IPS DF 6.9 (cell line): ENCODE data around the gene CARS1.

Experiments used
- DNase-seq: peaks from one replicate; pipeline ENCODE4 v3.0.0-alpha.2; 2013; ENCODE audit warnings: low read depth, low spot score
- H3K27ac ChIP-seq: one replicate; pipeline ENCODE4 v1.5.1; 2013; ENCODE audit warnings: low read length, control low read depth
- H3K27me3 ChIP-seq: 2 replicates; pipeline ENCODE4 v1.6.1; 2013; ENCODE audit warnings: mild to moderate bottlenecking, low read length; ENCODE audit not compliant: control insufficient read depth, insufficient read depth
- H3K36me3 ChIP-seq: 2 replicates; pipeline ENCODE4 v1.6.1; 2013; ENCODE audit warnings: low read length; ENCODE audit not compliant: control insufficient read depth, insufficient read depth
- H3K4me1 ChIP-seq: 2 replicates; pipeline ENCODE4 v1.6.1; 2013; ENCODE audit warnings: low read length; ENCODE audit not compliant: control insufficient read depth, insufficient read depth
- H3K4me3 ChIP-seq: 2 replicates; pipeline ENCODE4 v1.5.1; 2013; ENCODE audit warnings: mild to moderate bottlenecking, low read length
- H3K9me3 ChIP-seq: 2 replicates; pipeline ENCODE4 v1.6.1; 2013; ENCODE audit warnings: low read length, inconsistent platforms; ENCODE audit not compliant: control insufficient read depth, insufficient read depth
- WGBS: extraction: QIAGEN DNeasy Blood & Tissue Kit; methylation state at CpG from one replicate; pipeline ENCODE4 v1.1.7; 2013; ENCODE audit warnings: mixed read lengths, missing lambda C conversion rate; ENCODE audit not compliant: insufficient read length, insufficient coverage; 5-methylcytosine and 5-hydroxymethylcytosine counted together

Gene CARS1

GRCh38 chr11:2989551-2989950 lies 67.7 kb downstream of the CARS1 start:
- 0 out of 2 replicates have a peak, but pooled peaks cover 2% of the 10 kb centered on the region for H3K4me1 ChIP-seq
- no peaks in the 10 kb centered on the region; the same call in 1 of the 2 replicates for H3K36me3 ChIP-seq
- no peaks in the 10 kb centered on the region for H3K9me3 ChIP-seq
- no peak for DNase-seq
- H3K27me3 ChIP-seq = no peaks in the 10 kb centered on the region
- no peak overlapping the region for H3K27ac ChIP-seq
- WGBS = no CpG with 5 or more reads among the region's 3 CpGs
- H3K4me3 ChIP-seq = no peak overlapping the region

- H3K36me3 ChIP-seq = no peaks in the 10 kb centered on the region; the same call in 1 of the 2 replicates
- no peak overlapping the region for H3K27ac ChIP-seq
- no peaks in the 10 kb centered on the region for H3K27me3 ChIP-seq
- no peak overlapping the region for H3K4me3 ChIP-seq
- no peak for DNase-seq
- H3K4me1 ChIP-seq = 0 out of 2 replicates have a peak, but pooled peaks cover 2% of the 10 kb centered on the region
- WGBS = no CpG with 5 or more reads among the region's 4 CpGs
- H3K9me3 ChIP-seq = no peaks in the 10 kb centered on the region
Observed at GRCh38 chr11:2989006-2989405, 68.2 kb downstream of the CARS1 start.

GRCh38 chr11:2987881-2988861 lies 69.1 kb downstream of the CARS1 start:
- Histone ChIP-seq H3K9me3 (no peaks in the 10 kb centered on the region), H3K27ac (no peak overlapping the region), H3K27me3 (no peaks in the 10 kb centered on the region), H3K36me3 (no peaks in the 10 kb centered on the region; the same call in 1 of the 2 replicates), H3K4me3 (no peak overlapping the region), H3K4me1 (0 out of 2 replicates have a peak, but pooled peaks cover 2% of the 10 kb centered on the region)
- WGBS = no CpG with 5 or more reads among the region's 11 CpGs
- DNase-seq = no peak

GRCh38 chr11:2983908-2984307 lies 73.3 kb downstream of the CARS1 start:
- Histone ChIP-seq H3K36me3 (no peaks in the 10 kb centered on the region; the same call in 1 of the 2 replicates), H3K27me3 (no peaks in the 10 kb centered on the region)

GRCh38 chr11:2982214-2982613 lies 75.0 kb downstream of the CARS1 start:
- Histone ChIP-seq H3K4me3 (no peak overlapping the region), H3K27me3 (no peaks in the 10 kb centered on the region), H3K36me3 (peaks cover 5% of the 10 kb centered on the region; the same call in 1 of the 2 replicates), H3K4me1 (no peaks in the 10 kb centered on the region), H3K9me3 (no peaks in the 10 kb centered on the region), H3K27ac (no peak overlapping the region)
- no peak for DNase-seq
- no CpG with 5 or more reads among the region's 2 CpGs for WGBS

More at GRCh38 chr11:2983908-2984307, 73.3 kb downstream of the CARS1 start:
- WGBS = no CpG with 5 or more reads among the region's 4 CpGs
- no peaks in the 10 kb centered on the region for H3K4me1 ChIP-seq
- no peaks in the 10 kb centered on the region for H3K9me3 ChIP-seq
- no peak for DNase-seq
- H3K4me3 ChIP-seq = no peak overlapping the region
- no peak overlapping the region for H3K27ac ChIP-seq

- no peaks in the 10 kb centered on the region for H3K4me1 ChIP-seq
- H3K27ac ChIP-seq = no peak overlapping the region
- no peaks in the 10 kb centered on the region for H3K9me3 ChIP-seq
- DNase-seq = no peak
- H3K27me3 ChIP-seq = no peaks in the 10 kb centered on the region
- H3K36me3 ChIP-seq = peaks cover 13% of the 10 kb centered on the region; the same call in 1 of the 2 replicates
- WGBS = no CpG with 5 or more reads among the region's 8 CpGs
- H3K4me3 ChIP-seq = no peak overlapping the region
Observed at GRCh38 chr11:2981130-2981529, 76.1 kb downstream of the CARS1 start.

- Histone ChIP-seq H3K27me3 (no peaks in the 10 kb centered on the region), H3K27ac (no peak overlapping the region), H3K9me3 (no peaks in the 10 kb centered on the region), H3K36me3 (peaks cover 17% of the 10 kb centered on the region; the same call in 1 of the 2 replicates), H3K4me3 (no peak overlapping the region), H3K4me1 (no peaks in the 10 kb centered on the region)
- 100% methylated on average over 1 of the region's 6 CpGs for WGBS
- no peak for DNase-seq
Observed at GRCh38 chr11:2980168-2980840, 76.9 kb downstream of the CARS1 start.

- Histone ChIP-seq H3K9me3 (no peaks in the 10 kb centered on the region), H3K4me3 (no peak overlapping the region), H3K36me3 (peaks cover 30% of the 10 kb centered on the region; the same call in 1 of the 2 replicates), H3K27me3 (no peaks in the 10 kb centered on the region), H3K4me1 (no peaks in the 10 kb centered on the region), H3K27ac (no peak overlapping the region)
- no peak for DNase-seq
- no CpG with 5 or more reads among the region's 7 CpGs for WGBS
Observed at GRCh38 chr11:2977113-2977512, 80.1 kb downstream of the CARS1 start.

- no peak overlapping the region for H3K4me3 ChIP-seq
- WGBS = no CpG with 5 or more reads among the region's 6 CpGs
- no peak for DNase-seq
- no peaks in the 10 kb centered on the region for H3K9me3 ChIP-seq
- H3K4me1 ChIP-seq = no peaks in the 10 kb centered on the region
- H3K27me3 ChIP-seq = no peaks in the 10 kb centered on the region
- H3K27ac ChIP-seq = no peak overlapping the region
- H3K36me3 ChIP-seq = peaks cover 33% of the 10 kb centered on the region; the same call in 1 of the 2 replicates
Observed at GRCh38 chr11:2976294-2977063, 80.7 kb downstream of the CARS1 start.

- H3K27me3 ChIP-seq = no peaks in the 10 kb centered on the region
- no peak overlapping the region for H3K4me3 ChIP-seq
- H3K4me1 ChIP-seq = no peaks in the 10 kb centered on the region
- no peak overlapping the region for H3K27ac ChIP-seq
- no CpG with 5 or more reads among the region's 4 CpGs for WGBS
- peaks cover 38% of the 10 kb centered on the region; the same call in 1 of the 2 replicates for H3K36me3 ChIP-seq
- no peak for DNase-seq
- H3K9me3 ChIP-seq = no peaks in the 10 kb centered on the region
Observed at GRCh38 chr11:2975594-2975993, 81.6 kb downstream of the CARS1 start.
